ENCODE results near the gene STXBP2. TPM values are rescaled to one million over a fixed set of nuclear protein-coding genes. Genes with fewer than 3 reads are reported as not detected.

The STXBP2 gene
- total and polyA plus RNA-seq, 2 experiments from 2014 or later = 1.8 to 2.0 TPM

- Histone ChIP-seq H3K79me2 (ENCODE audit: insufficient read depth) (no peaks in the 10 kb centered on the region), H2AFZ (no peak within 1 kb of the TSS), H3K4me3 (no peak within 1 kb of the TSS), H3K9ac (no peak within 1 kb of the TSS), H3K4me1 (ENCODE audit: insufficient read depth) (no peaks in the 10 kb centered on the region), H3K27ac (no peak within 1 kb of the TSS), H3F3A (ENCODE audit: insufficient read depth) (no peaks in the 10 kb centered on the region), H4K20me1 (ENCODE audit: insufficient read depth) (no peaks in the 10 kb centered on the region), H3K4me2 (ENCODE audit: unreplicated experiment) (no peak within 1 kb of the TSS), H3K36me3 (ENCODE audit: low read depth) (no peaks in the 10 kb centered on the region), H3K9me3 (ENCODE audit: low read depth) (no peaks in the 10 kb centered on the region), H3K27me3 (replicated peaks; ENCODE audit: insufficient read depth) (peaks cover 6% of the 10 kb centered on the region), H3K9me2 (ENCODE audit: insufficient read depth) (no peaks in the 10 kb centered on the region)
- in situ Hi-C loops (cut with MboI) = no loop called here
- no peak for DNase-seq
- 58 to 59% methylated on average over 7 to 9 of the region's 9 CpGs for WGBS, 2 experiments (ENCODE audit: low coverage in 1 of 2, low lambda C conversion rate in 2 of 2, missing lambda C conversion rate in 2 of 2)
- TF ChIP-seq EZH2phosphoT487 (IDR thresholded peaks at IDR 0.05; ENCODE audit: insufficient read depth, low read depth) = no peak
- TF ChIP-seq EZH2 (IDR thresholded peaks at IDR 0.05; ENCODE audit: insufficient read depth, poor library complexity, severe bottlenecking) = no peak
These were observed 31.9 kb downstream of the STXBP2 start, which contains the start of gene RETN for GRCh38 chr19:7668842-7669241. Gene RETN (plus strand): TSS chr19:7669049. CDS start chr19:7669327, 278 bp downstream.

GRCh38 chr19:7669641-7670040, 32.7 kb downstream of the STXBP2 start:
- in situ Hi-C loops (cut with MboI) = loop anchor here (10.0 kb wide), 1 partner anchor 105 kb away; no protein-coding TSS in a partner anchor
- WGBS, 2 experiments (ENCODE audit: low coverage in 1 of 2, low lambda C conversion rate in 2 of 2, missing lambda C conversion rate in 2 of 2) = 32 to 44% methylated on average over 5 to 9 of the region's 9 CpGs
- DNase-seq = no peak

GRCh38 chr19:7670150-7670783, 33.4 kb downstream of the STXBP2 start:
- Histone ChIP-seq H3K79me2 (ENCODE audit: insufficient read depth) (no peaks in the 10 kb centered on the region), H3K4me1 (ENCODE audit: insufficient read depth) (no peaks in the 10 kb centered on the region), H3K9me3 (ENCODE audit: low read depth) (no peaks in the 10 kb centered on the region), H3K27ac (no peak overlapping the region), H2AFZ (no peak overlapping the region), H3K27me3 (replicated peaks; ENCODE audit: insufficient read depth) (peaks cover 6% of the 10 kb centered on the region), H3K36me3 (ENCODE audit: low read depth) (no peaks in the 10 kb centered on the region), H4K20me1 (ENCODE audit: insufficient read depth) (no peaks in the 10 kb centered on the region), H3K9me2 (ENCODE audit: insufficient read depth) (no peaks in the 10 kb centered on the region), H3K4me3 (no peak overlapping the region), H3K4me2 (ENCODE audit: unreplicated experiment) (no peak overlapping the region), H3F3A (ENCODE audit: insufficient read depth) (no peaks in the 10 kb centered on the region), H3K9ac (no peak overlapping the region)
- WGBS, 2 experiments (ENCODE audit: low coverage in 1 of 2, low lambda C conversion rate in 2 of 2, missing lambda C conversion rate in 2 of 2) = 3% methylated on average over 38 to 40 of the region's 43 CpGs
- TF ChIP-seq EZH2 (IDR thresholded peaks at IDR 0.05; ENCODE audit: insufficient read depth, poor library complexity, severe bottlenecking) (no peak), EZH2phosphoT487 (IDR thresholded peaks at IDR 0.05; ENCODE audit: insufficient read depth, low read depth) (no peak)
- in situ Hi-C loops (cut with MboI) = loop anchor here (10.0 kb wide), 1 partner anchor 105 kb away; no protein-coding TSS in a partner anchor
- DNase-seq = peak; percentile 37

More at GRCh38 chr19:7669641-7670040, 32.7 kb downstream of the STXBP2 start:
- TF ChIP-seq EZH2phosphoT487 (IDR thresholded peaks at IDR 0.05; ENCODE audit: insufficient read depth, low read depth) = no peak
- TF ChIP-seq EZH2 (IDR thresholded peaks at IDR 0.05; ENCODE audit: insufficient read depth, poor library complexity, severe bottlenecking) = no peak
- Histone ChIP-seq H3K9ac (no peak overlapping the region), H3K27ac (no peak overlapping the region), H3K9me3 (ENCODE audit: low read depth) (no peaks in the 10 kb centered on the region), H2AFZ (no peak overlapping the region), H3K4me3 (no peak overlapping the region), H3K4me2 (ENCODE audit: unreplicated experiment) (no peak overlapping the region), H4K20me1 (ENCODE audit: insufficient read depth) (no peaks in the 10 kb centered on the region), H3K79me2 (ENCODE audit: insufficient read depth) (no peaks in the 10 kb centered on the region), H3F3A (ENCODE audit: insufficient read depth) (no peaks in the 10 kb centered on the region), H3K4me1 (ENCODE audit: insufficient read depth) (no peaks in the 10 kb centered on the region), H3K27me3 (replicated peaks; ENCODE audit: insufficient read depth) (peaks cover 6% of the 10 kb centered on the region), H3K9me2 (ENCODE audit: insufficient read depth) (no peaks in the 10 kb centered on the region), H3K36me3 (ENCODE audit: low read depth) (no peaks in the 10 kb centered on the region)

GRCh38 chr19:7670790-7671189, 33.9 kb downstream of the STXBP2 start:
- H3K27me3 ChIP-seq (replicated peaks; ENCODE audit: insufficient read depth) = peaks cover 8% of the 10 kb centered on the region
- no peak overlapping the region for H3K4me3 ChIP-seq
- H2AFZ ChIP-seq = no peak overlapping the region
- H4K20me1 ChIP-seq (ENCODE audit: insufficient read depth) = no peaks in the 10 kb centered on the region
- no peak overlapping the region for H3K9ac ChIP-seq
- DNase-seq = no peak
- no peaks in the 10 kb centered on the region for H3K9me2 ChIP-seq (ENCODE audit: insufficient read depth)
- in situ Hi-C loops (cut with MboI) = loop anchor here (10.0 kb wide), 1 partner anchor 106 kb away; no protein-coding TSS in a partner anchor
- no peak overlapping the region for H3K4me2 ChIP-seq (ENCODE audit: unreplicated experiment)
- no peaks in the 10 kb centered on the region for H3K79me2 ChIP-seq (ENCODE audit: insufficient read depth)
- H3K27ac ChIP-seq = no peak overlapping the region
- H3K4me1 ChIP-seq (ENCODE audit: insufficient read depth) = no peaks in the 10 kb centered on the region
- no peak for TF ChIP-seq EZH2 (IDR thresholded peaks at IDR 0.05; ENCODE audit: insufficient read depth, poor library complexity, severe bottlenecking)
- TF ChIP-seq EZH2phosphoT487 (IDR thresholded peaks at IDR 0.05; ENCODE audit: insufficient read depth, low read depth) = no peak
- H3K36me3 ChIP-seq (ENCODE audit: low read depth) = no peaks in the 10 kb centered on the region
- H3K9me3 ChIP-seq (ENCODE audit: low read depth) = no peaks in the 10 kb centered on the region
- H3F3A ChIP-seq (ENCODE audit: insufficient read depth) = no peaks in the 10 kb centered on the region
- WGBS, 2 experiments (ENCODE audit: low coverage in 1 of 2, low lambda C conversion rate in 2 of 2, missing lambda C conversion rate in 2 of 2) = 41 to 42% methylated on average over 8 to 9 of the region's 9 CpGs
